GM19043 (cell line): Measurements from ENCODE around the gene FAM117A.
A peak's percentile ranks its signal among the peaks of the same experiment; 100 is the strongest.
"Not testable (repeated sequence)": the region's sequence is repeated elsewhere in the genome, so short reads cannot be mapped to it uniquely, and the experiment has no call there.

Experiments
- ATAC-seq: cut with Tn5 transposase; IDR thresholded peaks from one replicate; pipeline ENCODE4 v1.9.1; 2021; ENCODE audit warnings: low read depth; ENCODE audit not compliant: unreplicated experiment

Gene FAM117A

GRCh38 chr17:49681106-49681979, 82.6 kb downstream of the FAM117A start:
- no peak for ATAC-seq

GRCh38 chr17:49680314-49680713, 83.6 kb downstream of the FAM117A start:
- ATAC-seq, result no peak

GRCh38 chr17:49677933-49678847, 85.7 kb downstream of the FAM117A start, which contains the start of gene SPOP:
Gene SPOP, minus strand, starts transcription at chr17:49678097. Its CDS starts 55,287 bp downstream, at chr17:49622810.
- peak; percentile 74 for ATAC-seq

GRCh38 chr17:49677134-49677932, 86.6 kb downstream of the FAM117A start:
- ATAC-seq, result no peak

GRCh38 chr17:49676276-49676868, 87.6 kb downstream of the FAM117A start:
- peak; percentile 64 for ATAC-seq

- ATAC-seq, result no peak
Measured at GRCh38 chr17:49674507-49674906, 89.4 kb downstream of the FAM117A start.

- not testable (repeated sequence) for ATAC-seq
Measured at GRCh38 chr17:49673679-49674078, 90.3 kb downstream of the FAM117A start.

- no peak for ATAC-seq
Measured at GRCh38 chr17:49670641-49671040, 93.3 kb downstream of the FAM117A start.

GRCh38 chr17:49670002-49670401, 93.9 kb downstream of the FAM117A start:
- ATAC-seq, result no peak

GRCh38 chr17:49667854-49668253, 96.1 kb downstream of the FAM117A start:
- ATAC-seq, result no peak

- no peak for ATAC-seq
Measured at GRCh38 chr17:49664706-49665211, 99.2 kb downstream of the FAM117A start.
